ENCODE data around the gene KCNJ9. TPM values are rescaled to one million over a fixed set of nuclear protein-coding genes. Genes with fewer than 3 reads are reported as not detected.

Gene KCNJ9
- total RNA-seq, 2 donors from 2014 or later: 0.51 TPM; not detected in 1

DNA sequence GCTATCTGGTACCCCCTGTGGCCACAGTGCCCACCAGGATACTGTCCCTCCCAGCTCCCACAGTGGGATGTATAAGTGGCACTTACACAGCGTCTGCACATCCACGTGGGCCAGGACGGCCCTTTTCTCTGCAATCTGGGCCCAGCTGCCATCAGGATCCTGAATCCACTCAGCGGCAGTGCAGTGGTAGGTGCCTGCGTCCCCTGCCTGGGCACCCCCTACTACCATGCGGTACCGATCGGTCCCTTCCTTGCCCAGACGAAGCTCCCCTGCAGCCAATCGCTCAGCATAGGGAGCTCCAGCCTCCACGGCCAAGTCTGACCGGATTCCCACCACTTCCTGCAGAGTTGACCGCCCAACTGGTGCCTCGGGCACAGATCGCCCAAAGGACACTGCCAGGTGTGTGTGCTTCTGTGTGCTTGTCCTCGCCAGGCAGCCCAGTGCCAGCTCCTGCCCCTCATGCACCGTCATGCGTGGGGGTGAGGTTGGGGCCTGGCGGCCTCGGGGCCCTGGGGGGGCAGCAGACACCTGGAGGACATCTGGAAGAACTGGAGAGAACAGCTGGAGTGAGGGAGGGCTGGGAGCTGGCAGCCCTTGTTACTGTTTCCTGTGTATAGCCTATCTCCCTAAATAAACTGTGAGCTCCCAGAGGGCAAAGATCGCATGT, 12.4 kb downstream of the KCNJ9 start:
- 84% methylated on average over 21 of the region's 21 CpGs for WGBS
- peaks cover 0 to 7% of the 10 kb centered on the region in 2 donors for H3K36me3 ChIP-seq

GRCh38 chr1:160094291-160094625, 12.9 kb downstream of the KCNJ9 start:
- DNase-seq (ENCODE audit: low spot score): no peak
- no peak overlapping the region for H3K4me3 ChIP-seq
- TF ChIP-seq POLR2AphosphoS5 (IDR thresholded peaks at IDR 0.05) (no peak), POLR2A (IDR thresholded peaks at IDR 0.05) (no peak), CTCF (IDR thresholded peaks at IDR 0.05) (no peak)
- H3K4me1 ChIP-seq (replicated peaks): peaks cover 4% of the 10 kb centered on the region
- no peak overlapping the region for H3K27ac ChIP-seq
- 88% methylated on average over 4 of the region's 4 CpGs for WGBS
- H3K36me3 ChIP-seq: peaks cover 0 to 7% of the 10 kb centered on the region in 2 donors
- H3K9me3 ChIP-seq: no peaks in the 10 kb centered on the region
- no peaks in the 10 kb centered on the region for H3K27me3 ChIP-seq (replicated peaks; ENCODE audit: insufficient read depth)
- intact Hi-C loops (cut with DNase I): no loop called here

More for the DNA sequence above, 12.4 kb downstream of the KCNJ9 start:
- intact Hi-C loops (cut with DNase I): no loop called here
- TF ChIP-seq CTCF (IDR thresholded peaks at IDR 0.05): no peak
- TF ChIP-seq POLR2AphosphoS5 (IDR thresholded peaks at IDR 0.05): no peak
- TF ChIP-seq POLR2A (IDR thresholded peaks at IDR 0.05): no peak
- Histone ChIP-seq H3K4me1 (replicated peaks) (peaks cover 4% of the 10 kb centered on the region), H3K9me3 (no peaks in the 10 kb centered on the region), H3K27ac (no peak overlapping the region), H3K4me3 (no peak overlapping the region), H3K27me3 (replicated peaks; ENCODE audit: insufficient read depth) (no peaks in the 10 kb centered on the region)
- DNase-seq (ENCODE audit: low spot score): no peak

- Histone ChIP-seq H3K36me3 (peaks cover 0 to 7% of the 10 kb centered on the region in 2 donors), H3K4me1 (replicated peaks) (peaks cover 4% of the 10 kb centered on the region), H3K4me3 (no peak overlapping the region), H3K27ac (no peak overlapping the region), H3K9me3 (no peaks in the 10 kb centered on the region), H3K27me3 (replicated peaks; ENCODE audit: insufficient read depth) (no peaks in the 10 kb centered on the region)
- no peak for TF ChIP-seq POLR2A (IDR thresholded peaks at IDR 0.05)
- TF ChIP-seq CTCF (IDR thresholded peaks at IDR 0.05): no peak
- TF ChIP-seq POLR2AphosphoS5 (IDR thresholded peaks at IDR 0.05): no peak
- WGBS: 98% methylated on average over 14 of the region's 14 CpGs
- intact Hi-C loops (cut with DNase I): no loop called here
- no peak for DNase-seq (ENCODE audit: low spot score)
Measured at GRCh38 chr1:160094806-160095205, 13.5 kb downstream of the KCNJ9 start.

DNA sequence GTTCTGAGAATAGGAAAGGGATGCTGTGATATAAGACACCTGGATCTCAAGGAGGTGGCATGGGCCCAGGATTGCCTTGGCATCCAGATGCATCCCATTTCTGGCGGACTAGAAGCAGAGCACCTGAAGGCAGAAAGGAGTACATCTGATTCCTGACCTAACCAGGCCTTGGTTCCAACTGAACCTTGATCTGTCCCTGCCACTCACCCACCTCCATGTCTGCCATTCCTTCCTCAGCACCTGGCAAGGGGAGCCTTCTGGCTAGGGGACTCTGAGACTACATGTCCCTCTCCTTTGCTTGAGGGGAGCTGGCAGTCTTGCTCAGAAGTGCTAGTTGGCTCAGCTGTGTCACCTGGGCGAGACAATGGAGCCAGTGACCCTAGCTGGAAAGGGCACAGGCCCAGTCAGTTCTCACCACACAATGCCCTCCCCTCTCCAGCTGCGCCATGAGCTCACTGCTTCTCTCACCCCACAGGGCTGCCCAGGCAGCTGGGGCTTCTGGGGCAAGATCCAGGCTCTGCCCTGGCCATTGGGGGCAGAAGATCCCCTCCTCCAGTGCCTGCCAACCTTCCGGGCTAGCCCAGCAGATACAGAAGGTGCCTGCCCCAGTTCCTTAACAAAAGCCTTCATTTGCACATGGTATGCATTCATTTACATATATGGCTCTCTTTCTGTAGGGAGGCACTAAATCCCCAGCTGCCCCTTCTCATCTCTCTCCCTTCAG, 14.2 kb downstream of the KCNJ9 start:
- peaks cover 4% of the 10 kb centered on the region for H3K4me1 ChIP-seq (replicated peaks)
- H3K27ac ChIP-seq: no peak overlapping the region
- no peaks in the 10 kb centered on the region for H3K9me3 ChIP-seq
- WGBS: 97% methylated on average over 4 of the region's 4 CpGs
- H3K36me3 ChIP-seq: peaks cover 0 to 7% of the 10 kb centered on the region in 2 donors
- no peaks in the 10 kb centered on the region for H3K27me3 ChIP-seq (replicated peaks; ENCODE audit: insufficient read depth)
- no peak overlapping the region for H3K4me3 ChIP-seq
- no peak for DNase-seq (ENCODE audit: low spot score)
- TF ChIP-seq CTCF (IDR thresholded peaks at IDR 0.05) (no peak), POLR2A (IDR thresholded peaks at IDR 0.05) (no peak), POLR2AphosphoS5 (IDR thresholded peaks at IDR 0.05) (no peak)
- intact Hi-C loops (cut with DNase I): no loop called here
